T-cell (primary cell): ENCODE results near the gene ZNF507. TPM values are rescaled to one million over a fixed set of nuclear protein-coding genes. Genes with fewer than 3 reads are reported as not detected.

Experiments used
- ATAC-seq, 4 experiments: fragments of 200-7000 bp in 3 of 4; fragments of 150-1000 bp in 1 of 4; cut with Tn5 transposase; replicated peaks in 1 of 4; 1 replicate in 3 of 4; 2 replicates in 1 of 4; pipeline ENCODE4 v1.10.0; 2021; ENCODE audit warnings: moderate library complexity in 3 of 4, mild to moderate bottlenecking in 2 of 4, moderate number of reproducible peaks in 1 of 4
- CTCF ChIA-PET, 2 donors: fragments of 300-600 bp; sonication (Branson Sonifier 250); formaldehyde crosslinking; loops; one replicate each; lab custom pipeline; 2022; ENCODE audit warnings: antibody characterized with exemption in 2 of 2; lab: Charles Lee
- POLR2A ChIA-PET, 2 donors: fragments of 300-600 bp; sonication (Branson Sonifier 250); formaldehyde crosslinking; loops; one replicate each; lab custom pipeline; 2022; ENCODE audit warnings: antibody characterized with exemption in 2 of 2; lab: Charles Lee
- DNase-seq, 35 experiments: peaks; one replicate each; pipeline versions ENCODE4 v3.0.0 to v3.0.0-alpha.2; 2013 to 2023
- H3K27ac ChIP-seq: one replicate; pipeline ENCODE4 v1.5.1; 2013; ENCODE audit warnings: low read length
- H3K27me3 ChIP-seq, 2 experiments: replicated peaks in 1 of 2; 1 replicate in 1 of 2; 2 replicates in 1 of 2; pipeline versions ENCODE4 v1.6.1 to v1.7.0; 2013; ENCODE audit warnings: low read length in 1 of 2, mixed read lengths in 1 of 2; ENCODE audit not compliant: control insufficient read depth in 2 of 2, insufficient read depth in 2 of 2; ENCODE audit errors: extremely low read depth in 1 of 2
- H3K36me3 ChIP-seq, 2 donors: 1 replicate in 1 of 2; 2 replicates in 1 of 2; pipeline versions ENCODE4 v1.6.1 to v1.7.0; 2013; ENCODE audit warnings: low read length in 1 of 2; ENCODE audit not compliant: control insufficient read depth in 2 of 2, insufficient read depth in 1 of 2; ENCODE audit errors: extremely low read depth in 1 of 2
- H3K4me1 ChIP-seq, 2 experiments: 1 replicate in 1 of 2; 2 replicates in 1 of 2; pipeline versions ENCODE4 v1.6.1 to v1.7.0; 2013; ENCODE audit warnings: low read length in 2 of 2, mixed read lengths in 1 of 2; ENCODE audit not compliant: insufficient read depth in 2 of 2, control insufficient read depth in 1 of 2; ENCODE audit errors: extremely low read depth in 1 of 2
- H3K4me3 ChIP-seq, 2 donors: 1 replicate in 1 of 2; 2 replicates in 1 of 2; pipeline versions ENCODE4 v1.5.1 to v1.7.0; 2013; ENCODE audit warnings: mild to moderate bottlenecking in 2 of 2, low read length in 1 of 2, moderate library complexity in 1 of 2; ENCODE audit not compliant: control insufficient read depth in 1 of 2; ENCODE audit errors: extremely low read depth in 1 of 2
- H3K9me3 ChIP-seq: 2 replicates; pipeline ENCODE4 v1.7.0; 2013
- H3K27ac Mint-ChIP-seq, 2 donors: one replicate each; pipeline ENCODE4 v1.8.0; 2020 to 2021; ENCODE audit warnings: mild to moderate bottlenecking in 2 of 2, mixed read lengths in 2 of 2
- H3K27me3 Mint-ChIP-seq, 2 donors: one replicate each; pipeline ENCODE4 v1.8.0; 2021 to 2022; ENCODE audit warnings: mixed read lengths in 2 of 2
- H3K36me3 Mint-ChIP-seq: one replicate; pipeline ENCODE4 v1.8.0; 2021; ENCODE audit warnings: mixed read lengths
- H3K4me1 Mint-ChIP-seq, 3 donors: one replicate each; pipeline ENCODE4 v1.8.0; 2020 to 2022; ENCODE audit warnings: mixed read lengths in 3 of 3, mild to moderate bottlenecking in 1 of 3
- H3K4me3 Mint-ChIP-seq, 3 donors: one replicate each; pipeline ENCODE4 v1.8.0; 2020 to 2022; ENCODE audit warnings: mild to moderate bottlenecking in 3 of 3, mixed read lengths in 3 of 3, moderate library complexity in 3 of 3
- H3K9me3 Mint-ChIP-seq, 3 donors: one replicate each; pipeline ENCODE4 v1.8.0; 2020 to 2022; ENCODE audit warnings: mixed read lengths in 3 of 3
- WGBS: methylation state at CpG from one replicate; pipeline ENCODE4 v1.1.5; 2013; ENCODE audit warnings: missing lambda C conversion rate; ENCODE audit not compliant: insufficient coverage; 5-methylcytosine and 5-hydroxymethylcytosine counted together
- total RNA-seq, 35 experiments: library from RNA in 6 of 35; stranded (reverse) in 6 of 35; fragments of 120-200 nt in 1 of 35; gene quantifications; one replicate each; pipeline versions ENCODE4 v1.2.1 to v1.2.4 and lab custom pipeline; 2013 to 2026

Gene ZNF507
- total RNA-seq, 5 donors from 2014 or later (not counting 1 experiment from before 2014, with no cell fraction given), result 32.6 to 38.2 (median 35.9) TPM

- CTCF ChIA-PET, result no interaction called here
- no peak overlapping the region for H3K27ac Mint-ChIP-seq
- peaks cover 0 to 20% of the 10 kb centered on the region in 2 experiments for H3K27me3 ChIP-seq
- no peaks in the 10 kb centered on the region for H3K4me1 ChIP-seq
- H3K4me3 Mint-ChIP-seq, result no peak overlapping the region
- POLR2A ChIA-PET, result no interaction called here
- ATAC-seq (no peak), DNase-seq (no peak)
- 93% methylated on average over 6 of the region's 7 CpGs for WGBS
- H3K9me3 ChIP-seq, result no peaks in the 10 kb centered on the region
- H3K36me3 Mint-ChIP-seq, result no peaks in the 10 kb centered on the region
- H3K36me3 ChIP-seq, result no peaks in the 10 kb centered on the region
- H3K9me3 Mint-ChIP-seq, result no peaks in the 10 kb centered on the region
- no peak overlapping the region for H3K27ac ChIP-seq
- H3K4me1 Mint-ChIP-seq, result no peaks in the 10 kb centered on the region
- no peak overlapping the region for H3K4me3 ChIP-seq
- H3K27me3 Mint-ChIP-seq, result peaks cover 23 to 32% of the 10 kb centered on the region in 2 donors
These were observed 22.9 kb upstream of the ZNF507 start for GRCh38 chr19:32322541-32322940.

GRCh38 chr19:32324631-32325285 is 20.7 kb upstream of the ZNF507 start:
- DNase-seq (no peak), ATAC-seq (no peak)
- POLR2A ChIA-PET, result no interaction called here
- peaks cover 0 to 25% of the 10 kb centered on the region in 2 experiments for H3K27me3 ChIP-seq
- no peaks in the 10 kb centered on the region for H3K4me1 ChIP-seq
- Mint-ChIP-seq H3K27me3 (peaks cover 25 to 34% of the 10 kb centered on the region in 2 donors), H3K27ac (no peak overlapping the region), H3K4me1 (no peaks in the 10 kb centered on the region), H3K9me3 (no peaks in the 10 kb centered on the region), H3K4me3 (no peak overlapping the region), H3K36me3 (no peaks in the 10 kb centered on the region)
- CTCF ChIA-PET, result no interaction called here
- H3K4me3 ChIP-seq, result no peak overlapping the region
- 91% methylated on average over 4 of the region's 10 CpGs for WGBS
- no peaks in the 10 kb centered on the region for H3K9me3 ChIP-seq
- no peak overlapping the region for H3K27ac ChIP-seq
- no peaks in the 10 kb centered on the region for H3K36me3 ChIP-seq

DNA sequence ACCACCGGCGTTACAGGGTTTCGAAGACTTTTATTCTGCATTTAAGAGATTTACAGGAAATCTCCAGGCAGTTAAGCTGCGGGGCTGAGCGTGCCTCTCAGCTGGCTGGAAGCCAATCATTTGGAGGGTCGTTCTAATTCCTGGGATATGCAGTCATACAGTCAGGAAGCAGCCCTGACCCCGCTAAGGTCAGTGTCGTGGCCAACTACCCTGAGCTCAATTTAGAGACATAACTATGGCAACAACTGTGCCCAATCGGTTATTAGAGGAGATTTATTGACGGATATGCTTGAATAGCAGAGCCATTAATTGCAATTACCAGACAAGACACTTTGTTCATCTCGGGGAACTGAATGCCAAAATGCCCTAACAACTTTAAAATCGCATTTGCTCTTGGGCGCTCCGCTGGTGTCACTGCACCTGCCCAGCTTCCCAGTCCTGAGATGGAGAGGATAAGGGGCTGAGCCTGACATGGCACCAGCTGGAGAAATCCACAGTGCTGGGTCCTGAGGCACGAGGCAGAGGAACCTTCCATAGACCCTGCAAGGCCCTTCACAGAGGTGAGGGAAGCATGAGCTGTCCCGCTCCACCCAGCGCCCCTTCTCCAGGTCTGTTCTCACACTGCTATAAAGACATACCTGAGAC is 15.1 kb upstream of the ZNF507 start:
- no peaks in the 10 kb centered on the region for H3K36me3 Mint-ChIP-seq
- peaks cover 17 to 27% of the 10 kb centered on the region in 2 donors for H3K27me3 Mint-ChIP-seq
- H3K36me3 ChIP-seq, result no peaks in the 10 kb centered on the region
- no peaks in the 10 kb centered on the region for H3K9me3 ChIP-seq
- no peaks in the 10 kb centered on the region for H3K4me1 Mint-ChIP-seq
- ATAC-seq, result no peak
- ChIA-PET CTCF (no interaction called here), POLR2A (no interaction called here)
- no peak for DNase-seq
- WGBS, result 84% methylated on average over 12 of the region's 17 CpGs
- H3K4me3 Mint-ChIP-seq, result no peak overlapping the region
- no peaks in the 10 kb centered on the region for H3K9me3 Mint-ChIP-seq
- H3K4me1 ChIP-seq, result no peaks in the 10 kb centered on the region
- no peak overlapping the region for H3K4me3 ChIP-seq
- H3K27ac Mint-ChIP-seq, result no peak overlapping the region
- H3K27ac ChIP-seq, result no peak overlapping the region
- H3K27me3 ChIP-seq, result peaks cover 0 to 18% of the 10 kb centered on the region in 2 experiments

DNA sequence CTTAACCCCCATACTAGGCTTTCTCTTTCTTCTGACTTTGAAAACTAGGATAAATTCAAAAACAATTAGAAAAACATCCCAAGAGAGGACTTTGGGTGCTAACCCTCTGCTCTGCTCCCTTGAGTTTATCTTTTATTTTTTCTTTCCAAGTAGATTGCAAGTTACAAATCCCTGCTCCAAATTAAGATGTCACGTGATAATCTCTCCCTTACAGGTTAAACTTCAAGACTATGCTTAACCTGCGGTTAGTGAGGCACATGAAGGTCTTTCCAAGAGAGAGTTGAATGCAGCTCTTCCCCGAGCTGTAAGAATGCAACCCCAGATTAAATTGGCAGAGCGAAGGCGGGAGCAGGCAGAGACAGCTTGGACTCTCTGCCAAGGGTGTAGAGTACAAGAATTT is 12.2 kb upstream of the ZNF507 start:
- DNase-seq (no peak), ATAC-seq (no peak)
- no peaks in the 10 kb centered on the region for H3K9me3 ChIP-seq
- POLR2A ChIA-PET, result no interaction called here
- Mint-ChIP-seq H3K4me3 (no peak overlapping the region), H3K27ac (no peak overlapping the region), H3K36me3 (no peaks in the 10 kb centered on the region), H3K4me1 (no peaks in the 10 kb centered on the region), H3K9me3 (no peaks in the 10 kb centered on the region), H3K27me3 (peaks cover 0 to 14% of the 10 kb centered on the region in 2 donors)
- no CpG with 5 or more reads among the region's 5 CpGs for WGBS
- H3K4me1 ChIP-seq, result no peaks in the 10 kb centered on the region
- H3K27me3 ChIP-seq, result peaks cover 0 to 13% of the 10 kb centered on the region in 2 experiments
- H3K4me3 ChIP-seq, result no peak overlapping the region
- CTCF ChIA-PET, result interaction anchor here in 1 of 2 donors (0.5 kb wide), 1 partner anchor 14 kb away, joined by 3 read pairs; no protein-coding TSS in a partner anchor
- H3K27ac ChIP-seq, result no peak overlapping the region
- no peaks in the 10 kb centered on the region for H3K36me3 ChIP-seq

DNA sequence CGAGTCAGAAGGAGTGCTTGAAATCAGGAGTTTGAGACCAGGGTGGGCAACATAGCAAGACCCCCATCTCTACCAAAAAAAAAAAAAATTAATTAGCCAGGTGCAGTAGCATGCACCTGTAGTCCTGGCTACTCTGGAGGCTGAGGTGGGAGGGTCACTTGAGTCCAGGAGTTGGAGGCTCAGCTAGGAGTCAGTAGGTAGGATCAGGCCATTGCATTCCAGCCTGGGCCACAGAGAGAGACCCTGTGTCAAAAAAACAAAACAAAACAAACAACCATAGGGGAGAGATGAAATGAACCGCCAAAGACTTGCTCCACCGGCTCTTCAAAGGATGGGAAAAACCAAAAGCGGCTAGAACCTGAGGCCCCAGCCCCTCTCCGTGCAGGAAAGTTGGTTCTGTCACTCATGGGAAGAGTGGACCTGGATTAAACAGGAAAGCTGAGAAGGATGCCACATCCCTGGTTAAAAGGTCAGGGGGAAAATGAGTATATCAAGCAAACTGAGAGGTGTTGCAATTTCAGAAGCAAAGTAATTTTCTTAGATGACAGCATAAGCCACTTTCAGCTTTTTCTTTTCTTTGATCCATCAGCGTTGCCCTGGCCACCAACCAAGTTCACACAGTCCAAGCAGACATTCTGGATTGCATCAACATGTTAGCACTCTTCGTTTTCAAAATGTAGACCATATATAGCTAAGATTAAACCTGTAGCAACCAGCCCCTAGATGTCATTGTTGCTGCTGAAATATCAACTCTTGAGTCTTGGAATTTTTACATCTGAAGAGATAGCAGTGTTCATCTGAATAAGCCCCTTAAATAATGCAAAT is 8.9 kb upstream of the ZNF507 start:
- H3K27me3 Mint-ChIP-seq, result peaks cover 0 to 4% of the 10 kb centered on the region in 2 donors
- no peak for DNase-seq
- H3K36me3 Mint-ChIP-seq, result no peaks in the 10 kb centered on the region
- ChIA-PET POLR2A (interaction anchor here in 1 of 2 donors (0.5 kb wide), 1 partner anchor 8 kb away, joined by 4 read pairs; no protein-coding TSS in a partner anchor), CTCF (interaction anchor here (0.5 to 1.3 kb wide), 3 partner anchors 15 to 233 kb away, joined by 3 to 5 read pairs (median 4); no protein-coding TSS in a partner anchor)
- H3K9me3 Mint-ChIP-seq, result no peaks in the 10 kb centered on the region
- no peak overlapping the region for H3K4me3 Mint-ChIP-seq
- H3K9me3 ChIP-seq, result no peaks in the 10 kb centered on the region
- no peak overlapping the region for H3K4me3 ChIP-seq
- no peaks in the 10 kb centered on the region for H3K4me1 ChIP-seq
- H3K27me3 ChIP-seq, result peaks cover 0 to 1% of the 10 kb centered on the region in 2 experiments
- H3K27ac ChIP-seq, result no peak overlapping the region
- no peak overlapping the region for H3K27ac Mint-ChIP-seq
- no peaks in the 10 kb centered on the region for H3K36me3 ChIP-seq
- no peak for ATAC-seq
- 65% methylated on average over 5 of the region's 7 CpGs for WGBS
- no peaks in the 10 kb centered on the region for H3K4me1 Mint-ChIP-seq
